Fibroblast of lung (primary cell): ENCODE measurements around the gene CADPS. TPM values are rescaled to one million over a fixed set of nuclear protein-coding genes. Genes with fewer than 3 reads are reported as not detected.

Experiments used
- DNase-seq, 2 donors: peaks; one replicate each; pipeline versions ENCODE4 v3.0.0 to v3.0.0-alpha.2; 2010; ENCODE audit warnings: low read depth in 2 of 2
- H2AFZ ChIP-seq: 2 replicates; pipeline ENCODE4 v1.5.1; 2012; ENCODE audit warnings: low read length, control low read depth, inconsistent platforms
- H3K27ac ChIP-seq: 2 replicates; pipeline ENCODE4 v1.5.1; 2011; ENCODE audit warnings: low read length, control low read depth; ENCODE audit not compliant: insufficient read depth
- H3K27me3 ChIP-seq: 2 replicates; pipeline ENCODE4 v1.5.1; 2011; ENCODE audit warnings: mild to moderate bottlenecking, low read length; ENCODE audit not compliant: control insufficient read depth, insufficient read depth
- H3K36me3 ChIP-seq: 2 replicates; pipeline ENCODE4 v1.5.1; 2011; ENCODE audit warnings: low read length; ENCODE audit not compliant: control insufficient read depth, insufficient read depth
- H3K4me1 ChIP-seq: 2 replicates; pipeline ENCODE4 v1.5.1; 2011; ENCODE audit warnings: low read length; ENCODE audit not compliant: control insufficient read depth, insufficient read depth; ENCODE audit errors: extremely low read depth
- H3K4me2 ChIP-seq: 2 replicates; pipeline ENCODE4 v1.5.1; 2011; ENCODE audit warnings: low read length, control low read depth; ENCODE audit not compliant: insufficient read depth; ENCODE audit errors: extremely low read depth
- H3K4me3 ChIP-seq, 4 experiments: fragments of 200-600 bp in 1 of 4; sonication (generic) in 1 of 4; replicated peaks in 1 of 4; 2 replicates each; pipeline ENCODE4 v1.5.1; 2011 to 2016; ENCODE audit warnings: low read length in 4 of 4, low read depth in 3 of 4, mild to moderate bottlenecking in 3 of 4, control low read depth in 2 of 4, inconsistent platforms in 1 of 4, mixed read lengths in 1 of 4; ENCODE audit not compliant: insufficient read depth in 1 of 4; ENCODE audit errors: control extremely low read depth in 1 of 4
- H3K79me2 ChIP-seq: 2 replicates; pipeline ENCODE4 v1.5.1; 2012; ENCODE audit warnings: mild to moderate bottlenecking, low read length, inconsistent platforms; ENCODE audit not compliant: control insufficient read depth, insufficient read depth
- H3K9ac ChIP-seq: 2 replicates; pipeline ENCODE4 v1.5.1; 2011; ENCODE audit warnings: mild to moderate bottlenecking, low read length, control low read depth; ENCODE audit not compliant: insufficient read depth
- H3K9me3 ChIP-seq: 2 replicates; pipeline ENCODE4 v1.5.1; 2012; ENCODE audit warnings: low read depth, low read length; ENCODE audit not compliant: control insufficient read depth, insufficient read depth
- H4K20me1 ChIP-seq: 2 replicates; pipeline ENCODE4 v1.5.1; 2011; ENCODE audit warnings: low read length; ENCODE audit not compliant: control insufficient read depth, insufficient read depth; ENCODE audit errors: extremely low read depth
- CTCF ChIP-seq, 2 donors: IDR thresholded peaks in 1 of 2; conservative IDR thresholded peaks in 1 of 2; 1 replicate in 1 of 2; 2 replicates in 1 of 2; pipeline ENCODE4 v1.5.1; 2011 to 2012; ENCODE audit warnings: low read length in 2 of 2, control low read depth in 1 of 2, inconsistent platforms in 1 of 2, low read depth in 1 of 2, mild to moderate bottlenecking in 1 of 2
- EZH2 ChIP-seq: IDR thresholded peaks from 2 replicates; pipeline ENCODE4 v1.5.1; 2012; ENCODE audit warnings: low read length, control low read depth, mild to moderate bottlenecking; ENCODE audit errors: missing control alignments
- polyA plus RNA-seq, 2 donors: library from polyadenylated mRNA; depleted of rRNA in 1 of 2; stranded (reverse) in 1 of 2; unstranded in 1 of 2; fragments of >200 nt; gene quantifications; 2 replicates each; pipeline ENCODE4 v1.2.1, GENCODE V29; 2011 to 2012; ENCODE audit warnings: missing spikeins in 1 of 2
- total RNA-seq: library from RNA; depleted of rRNA; stranded (reverse); fragments of >200 nt; gene quantifications from 2 replicates; pipeline ENCODE4 v1.2.1, GENCODE V29; 2014

Gene CADPS
- total and polyA plus RNA-seq, 2 donors (not counting 1 experiment from before 2014, with no cell fraction given) = 2.3 to 63.1 TPM

- H4K20me1 ChIP-seq = no peaks in the 10 kb centered on the region
- H3K4me3 ChIP-seq = no peak overlapping the region
- no peaks in the 10 kb centered on the region for H3K27me3 ChIP-seq
- H2AFZ ChIP-seq = no peak overlapping the region
- no peak overlapping the region for H3K9ac ChIP-seq
- no peak for TF ChIP-seq CTCF (conservative IDR thresholded peaks at IDR 0.05 in 1 of 2, IDR thresholded peaks at IDR 0.05 in 1 of 2; ENCODE audit: low read depth in 1 of 2, low read length in 2 of 2)
- no peak for TF ChIP-seq EZH2
- no peak overlapping the region for H3K27ac ChIP-seq
- DNase-seq = no peak
- no peaks in the 10 kb centered on the region for H3K79me2 ChIP-seq
- no peaks in the 10 kb centered on the region for H3K36me3 ChIP-seq
- H3K4me2 ChIP-seq = no peak overlapping the region
- no peaks in the 10 kb centered on the region for H3K9me3 ChIP-seq
- H3K4me1 ChIP-seq = no peaks in the 10 kb centered on the region
Observed at GRCh38 chr3:62918131-62918530, 42.9 kb upstream of the CADPS start.

GRCh38 chr3:62911526-62911925 is 36.3 kb upstream of the CADPS start:
- no peak overlapping the region for H3K4me3 ChIP-seq

GRCh38 chr3:62905331-62905730 is 30.1 kb upstream of the CADPS start:
- H3K4me2 ChIP-seq = no peak overlapping the region
- H3K4me3 ChIP-seq = no peak overlapping the region
- no peaks in the 10 kb centered on the region for H3K36me3 ChIP-seq
- H3K9me3 ChIP-seq = no peaks in the 10 kb centered on the region
- no peak for DNase-seq
- TF ChIP-seq CTCF (conservative IDR thresholded peaks at IDR 0.05 in 1 of 2, IDR thresholded peaks at IDR 0.05 in 1 of 2; ENCODE audit: low read depth in 1 of 2, low read length in 2 of 2) = no peak
- no peak for TF ChIP-seq EZH2
- H2AFZ ChIP-seq = no peak overlapping the region
- H3K9ac ChIP-seq = no peak overlapping the region
- no peaks in the 10 kb centered on the region for H4K20me1 ChIP-seq
- no peaks in the 10 kb centered on the region for H3K4me1 ChIP-seq
- H3K27ac ChIP-seq = no peak overlapping the region
- no peaks in the 10 kb centered on the region for H3K27me3 ChIP-seq
- H3K79me2 ChIP-seq = no peaks in the 10 kb centered on the region

More at GRCh38 chr3:62911526-62911925, 36.3 kb upstream of the CADPS start:
- Histone ChIP-seq H3K27ac (no peak overlapping the region), H3K79me2 (no peaks in the 10 kb centered on the region), H3K9me3 (no peaks in the 10 kb centered on the region), H3K4me2 (no peak overlapping the region), H3K4me1 (no peaks in the 10 kb centered on the region), H4K20me1 (no peaks in the 10 kb centered on the region), H3K27me3 (no peaks in the 10 kb centered on the region), H2AFZ (no peak overlapping the region), H3K9ac (no peak overlapping the region), H3K36me3 (no peaks in the 10 kb centered on the region)
- TF ChIP-seq CTCF (conservative IDR thresholded peaks at IDR 0.05 in 1 of 2, IDR thresholded peaks at IDR 0.05 in 1 of 2; ENCODE audit: low read depth in 1 of 2, low read length in 2 of 2) = no peak
- no peak for TF ChIP-seq EZH2
- DNase-seq = peak in 1 of 2 donors; percentile 60
